ENCODE results near the gene CD58.

GRCh38 chr1:116513956-116514355 is 56.9 kb downstream of the CD58 start:
- TF ChIP-seq PATZ1 (CRISPR knock-in tag; IDR thresholded peaks at IDR 0.05; ENCODE audit: borderline replicate concordance) (no peak), CSDC2 (CRISPR knock-in tag; IDR thresholded peaks at IDR 0.05) (no peak)
